Choroid plexus epithelial cell (primary cell): ENCODE measurements around the gene AHDC1.

Source experiments
- DNase-seq: peaks from one replicate; pipeline ENCODE4 v3.0.0-alpha.2; 2010; ENCODE audit warnings: low read depth
- H3K4me3 ChIP-seq: 2 replicates; pipeline ENCODE4 v1.5.1; 2011; ENCODE audit warnings: low read depth, mild to moderate bottlenecking, control low read depth, low read length, moderate library complexity
- TF ChIP-seq, protein P1 (sequence below): conservative IDR thresholded peaks from 2 replicates; pipeline ENCODE4 v1.5.1; 2011; ENCODE audit warnings: low read depth, mild to moderate bottlenecking, control low read depth, inconsistent platforms, low read length, moderate library complexity

The AHDC1 gene

DNA sequence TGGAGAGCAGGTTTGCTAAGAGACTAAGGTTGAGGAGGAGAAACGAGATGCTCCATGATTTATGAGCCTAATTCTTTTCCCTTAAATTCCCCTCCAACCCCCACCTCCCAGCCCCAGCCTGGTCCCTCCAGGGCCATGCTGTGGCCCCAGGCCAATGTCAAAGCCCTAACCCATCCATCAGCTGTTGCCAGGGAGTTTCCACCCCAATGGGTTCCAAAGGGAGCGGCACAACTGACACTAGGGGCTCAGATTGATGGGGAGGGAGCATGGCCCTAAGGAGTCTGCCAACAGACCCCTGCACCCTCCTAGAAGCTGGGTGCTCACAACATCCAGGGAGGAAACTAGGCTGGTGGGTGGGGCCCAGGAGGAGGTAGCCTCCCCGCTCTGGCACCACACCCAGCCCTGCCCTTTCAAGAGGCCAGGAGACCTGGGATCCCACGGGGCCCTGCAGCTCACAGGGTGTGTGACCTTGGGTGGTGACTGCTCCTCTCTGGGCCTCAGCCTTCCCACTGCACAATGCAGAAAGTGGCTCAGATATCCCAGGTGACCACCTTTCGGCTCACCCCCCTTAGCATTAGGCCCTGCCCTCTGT, 12.9 kb downstream of the AHDC1 start:
- no peak for DNase-seq
- H3K4me3 ChIP-seq: no peak overlapping the region
- TF ChIP-seq, protein P1, sequence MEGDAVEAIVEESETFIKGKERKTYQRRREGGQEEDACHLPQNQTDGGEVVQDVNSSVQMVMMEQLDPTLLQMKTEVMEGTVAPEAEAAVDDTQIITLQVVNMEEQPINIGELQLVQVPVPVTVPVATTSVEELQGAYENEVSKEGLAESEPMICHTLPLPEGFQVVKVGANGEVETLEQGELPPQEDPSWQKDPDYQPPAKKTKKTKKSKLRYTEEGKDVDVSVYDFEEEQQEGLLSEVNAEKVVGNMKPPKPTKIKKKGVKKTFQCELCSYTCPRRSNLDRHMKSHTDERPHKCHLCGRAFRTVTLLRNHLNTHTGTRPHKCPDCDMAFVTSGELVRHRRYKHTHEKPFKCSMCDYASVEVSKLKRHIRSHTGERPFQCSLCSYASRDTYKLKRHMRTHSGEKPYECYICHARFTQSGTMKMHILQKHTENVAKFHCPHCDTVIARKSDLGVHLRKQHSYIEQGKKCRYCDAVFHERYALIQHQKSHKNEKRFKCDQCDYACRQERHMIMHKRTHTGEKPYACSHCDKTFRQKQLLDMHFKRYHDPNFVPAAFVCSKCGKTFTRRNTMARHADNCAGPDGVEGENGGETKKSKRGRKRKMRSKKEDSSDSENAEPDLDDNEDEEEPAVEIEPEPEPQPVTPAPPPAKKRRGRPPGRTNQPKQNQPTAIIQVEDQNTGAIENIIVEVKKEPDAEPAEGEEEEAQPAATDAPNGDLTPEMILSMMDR: no peak

DNA sequence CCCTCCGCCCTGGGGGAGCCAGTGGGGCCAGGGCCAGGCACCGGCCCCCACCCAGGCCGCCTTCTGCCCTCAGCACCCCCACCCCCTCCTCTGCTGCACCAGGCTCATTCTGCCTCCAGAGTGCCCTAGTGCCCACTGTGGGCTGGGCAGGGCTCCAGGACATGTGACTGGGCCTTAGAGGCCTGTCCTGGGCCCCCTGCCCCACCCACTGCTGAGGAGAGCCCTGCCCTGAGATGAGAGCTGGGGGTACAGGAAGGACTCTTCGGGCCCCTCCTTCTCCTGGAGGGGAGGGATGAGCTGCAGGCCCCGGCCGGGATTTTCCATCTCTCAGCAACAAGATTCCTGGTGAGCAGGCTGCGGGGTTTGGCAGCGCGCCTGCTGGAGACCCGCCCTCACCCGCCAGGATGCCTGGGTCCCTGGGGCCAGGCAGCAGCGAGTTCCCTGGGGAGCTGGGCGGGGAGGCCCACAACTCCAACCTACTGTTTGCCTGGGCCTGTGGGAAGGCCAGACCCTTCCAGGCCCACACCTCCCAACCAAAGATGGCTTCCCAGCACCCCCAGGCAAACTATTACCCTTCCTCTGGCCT, 14.0 kb downstream of the AHDC1 start:
- TF ChIP-seq, protein P1: no peak
- H3K4me3 ChIP-seq: no peak overlapping the region
- peak; percentile 55 for DNase-seq

DNA sequence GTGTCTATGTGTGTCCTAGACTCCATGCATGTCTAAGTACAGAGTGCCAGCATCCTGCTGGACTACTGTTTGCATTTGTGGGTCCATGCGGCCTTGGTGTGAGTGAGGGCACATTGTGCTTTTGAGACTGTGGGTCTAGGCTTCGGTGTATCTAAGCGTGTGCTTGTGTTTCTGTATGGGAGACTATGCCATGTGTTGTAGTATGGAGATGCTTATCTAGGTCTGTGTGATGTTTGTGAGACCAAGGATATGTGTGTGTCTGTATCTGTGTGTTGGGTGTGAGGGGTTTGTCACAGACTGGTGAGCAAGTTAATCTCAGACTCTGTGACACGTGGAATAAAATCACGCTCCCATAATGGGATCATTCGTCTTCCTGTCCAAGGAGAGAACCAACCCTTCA, 14.5 kb downstream of the AHDC1 start:
- TF ChIP-seq, protein P1: no peak
- H3K4me3 ChIP-seq: no peak overlapping the region
- DNase-seq: no peak

DNA sequence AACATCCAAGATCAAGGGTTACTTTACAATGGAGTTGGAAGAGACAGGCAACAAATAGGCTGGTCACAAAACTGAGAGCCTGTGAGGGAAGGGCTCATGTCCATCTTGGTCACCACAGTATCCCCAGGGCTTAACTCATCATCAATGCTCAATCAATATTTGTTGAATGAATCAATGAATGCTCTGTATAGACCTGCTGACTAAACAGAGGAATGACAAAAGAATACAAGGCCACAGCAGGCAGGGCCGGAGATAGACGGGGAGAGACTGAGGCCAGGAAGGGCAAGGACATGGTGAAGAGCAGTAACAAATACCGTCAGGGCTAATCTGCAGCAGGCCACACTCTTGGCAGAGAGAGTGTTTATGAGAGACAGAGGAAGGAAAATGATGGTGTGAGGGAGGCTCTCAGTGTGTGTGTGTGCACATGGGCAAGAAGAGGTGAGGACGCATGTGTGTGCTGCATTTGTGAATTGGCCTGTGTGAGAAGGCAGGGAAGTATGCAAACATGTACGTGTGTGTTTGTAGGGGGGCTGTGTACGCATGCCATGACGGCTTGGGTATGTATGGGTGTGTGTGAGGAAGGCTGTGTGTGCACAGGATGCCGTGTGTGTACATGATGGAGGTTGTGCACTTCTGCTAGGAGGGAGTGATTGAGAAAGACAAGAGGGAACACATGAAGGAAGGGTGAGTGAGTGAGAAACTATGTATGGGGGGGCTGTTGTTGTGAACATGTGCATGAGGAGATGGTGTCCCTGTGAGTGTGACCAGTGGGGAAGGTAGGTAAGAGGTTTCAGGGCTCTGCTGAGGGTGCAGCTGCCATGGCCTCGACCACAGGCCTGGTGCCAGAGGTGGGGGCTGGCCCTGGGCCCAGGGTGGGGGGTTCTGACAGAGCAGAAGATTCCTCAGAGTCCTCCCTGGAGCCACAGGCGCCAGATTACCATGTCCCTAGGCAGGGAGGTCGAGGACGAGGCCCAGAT, 15.4 kb downstream of the AHDC1 start:
- DNase-seq: peak; percentile 70
- TF ChIP-seq, protein P1: no peak

DNA sequence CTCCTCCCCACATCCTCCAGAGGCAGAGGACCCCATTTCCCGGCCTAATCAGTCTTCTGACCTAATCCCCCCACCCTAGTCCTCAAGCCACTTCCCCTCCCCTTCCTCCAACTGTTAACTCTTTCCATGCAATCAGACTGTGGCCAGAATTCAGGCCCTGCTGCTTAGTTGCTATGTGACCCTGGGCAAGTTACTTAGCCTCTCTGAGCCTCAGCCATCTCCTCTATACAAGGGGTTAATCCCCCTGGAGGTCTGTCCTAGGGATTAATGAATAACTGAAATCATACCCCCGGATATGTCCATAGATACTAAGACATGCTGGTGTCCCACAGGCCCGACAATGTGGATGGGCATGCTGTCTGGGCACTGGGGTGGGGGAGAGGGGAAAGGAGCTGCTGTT, 18.3 kb downstream of the AHDC1 start:
- H3K4me3 ChIP-seq: no peak overlapping the region
- DNase-seq: no peak
- TF ChIP-seq, protein P1: no peak

More for the DNA sequence above, 15.4 kb downstream of the AHDC1 start:
- no peak overlapping the region for H3K4me3 ChIP-seq

DNA sequence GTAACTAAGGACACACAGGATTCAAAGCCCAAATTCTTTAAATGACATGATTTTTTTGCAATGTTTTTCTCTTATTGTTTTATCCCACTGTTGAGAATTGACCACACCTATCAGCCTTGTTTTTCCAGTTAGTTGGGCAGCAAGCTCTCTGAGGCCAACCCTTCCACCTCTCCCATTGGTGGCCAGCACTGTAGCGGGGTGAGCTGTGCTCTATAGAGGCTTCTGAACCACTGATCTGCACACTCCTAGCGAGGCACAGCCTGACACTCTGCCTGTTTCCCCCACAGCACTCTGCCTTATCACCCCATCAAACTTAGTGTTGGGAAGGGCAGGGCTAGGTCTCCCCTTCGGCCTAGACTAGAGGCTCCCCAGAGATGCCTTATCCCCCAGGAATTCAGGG, 19.5 kb downstream of the AHDC1 start:
- no peak for DNase-seq
- H3K4me3 ChIP-seq: no peak overlapping the region
- TF ChIP-seq, protein P1: no peak
